Eye (tissue), 1 donor: ENCODE results near the gene ZNF365.
A peak's percentile ranks its signal among the peaks of the same experiment; 100 is the strongest.

Experiments
- DNase-seq: peaks from one replicate; pipeline ENCODE4 v3.0.0-alpha.2; 2015

ZNF365 gene

DNA sequence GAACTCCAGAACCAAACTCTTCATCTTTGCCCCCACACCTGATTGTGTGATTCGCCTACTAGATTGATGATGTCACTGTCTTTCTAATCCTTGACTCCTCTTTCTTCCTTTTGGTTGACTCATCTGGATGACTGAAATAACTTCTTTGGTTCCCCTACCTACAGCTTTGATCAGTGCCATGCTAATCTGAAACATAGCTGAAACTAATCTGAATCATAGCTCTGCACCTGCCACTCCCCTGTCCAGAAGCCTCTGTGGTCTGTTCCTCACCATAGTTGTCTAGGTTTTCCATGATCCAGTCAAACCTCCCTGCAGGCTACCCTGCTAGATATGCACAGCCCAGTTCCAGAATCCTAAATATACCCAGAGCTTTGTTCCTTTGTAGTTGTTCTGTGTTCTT, 51.9 kb downstream of the ZNF365 start:
- no peak for DNase-seq

DNA sequence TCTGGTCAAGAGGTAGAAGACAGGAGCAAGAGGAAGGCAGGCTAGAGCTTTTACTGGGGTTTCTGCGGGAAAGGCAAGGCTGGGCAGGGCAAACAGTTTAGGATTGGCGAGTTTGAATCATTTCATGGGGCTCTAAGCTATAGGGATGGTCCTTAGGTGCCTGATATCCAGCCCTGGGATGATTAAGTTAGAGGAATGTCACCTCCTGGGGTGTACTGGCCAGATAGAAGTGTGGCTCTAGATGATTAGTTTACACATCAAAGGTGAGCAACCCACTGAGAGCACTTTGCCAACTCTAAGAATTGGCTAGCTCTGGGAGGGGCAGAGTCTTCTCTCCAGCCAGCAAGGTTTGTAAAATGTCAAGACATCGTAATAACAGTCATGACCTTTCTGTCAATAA, 52.4 kb downstream of the ZNF365 start:
- no peak for DNase-seq

DNA sequence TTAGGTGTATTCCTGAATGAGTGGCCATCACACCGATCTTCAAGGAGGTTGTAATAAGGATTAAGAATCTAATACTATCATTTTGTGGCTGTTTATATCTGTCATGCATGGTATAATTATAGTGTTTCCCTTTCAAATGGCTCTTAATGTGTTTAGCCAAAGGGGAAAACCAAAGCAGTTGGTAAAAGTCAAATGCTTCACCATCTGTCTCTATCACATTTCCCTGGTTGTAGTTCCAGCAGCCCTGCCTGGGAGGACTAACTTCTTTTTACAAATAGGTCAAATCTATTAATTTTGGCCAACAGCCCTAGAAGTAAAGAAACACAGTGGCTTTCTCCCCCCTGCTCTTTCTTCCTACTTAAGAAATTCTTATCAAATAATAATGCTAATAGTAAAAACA, 56.7 kb downstream of the ZNF365 start:
- no peak for DNase-seq

DNA sequence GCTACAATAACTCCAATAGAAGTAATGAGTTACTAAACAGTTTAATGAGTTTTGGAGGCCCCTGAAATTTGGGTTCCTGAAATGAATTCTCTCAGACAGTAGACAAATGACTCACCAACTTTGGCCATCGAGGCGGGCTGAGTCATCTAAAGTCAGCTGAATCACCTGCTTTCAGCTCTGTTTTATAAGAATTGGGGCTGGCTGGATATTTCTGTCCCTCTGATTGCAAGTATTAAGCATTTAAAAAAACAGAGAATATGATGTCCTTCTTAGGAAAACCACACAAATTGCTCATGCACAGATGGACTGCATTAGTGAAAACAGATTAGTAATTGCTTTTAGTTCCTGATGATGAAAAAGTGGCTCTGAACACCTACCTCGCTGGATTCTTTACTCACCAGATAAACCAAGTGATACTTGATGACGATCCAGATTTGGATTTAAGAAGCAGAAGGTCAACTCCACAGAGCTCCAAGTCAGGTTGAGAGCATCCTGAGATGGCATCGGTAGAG, 59.1 kb downstream of the ZNF365 start:
- no peak for DNase-seq

DNA sequence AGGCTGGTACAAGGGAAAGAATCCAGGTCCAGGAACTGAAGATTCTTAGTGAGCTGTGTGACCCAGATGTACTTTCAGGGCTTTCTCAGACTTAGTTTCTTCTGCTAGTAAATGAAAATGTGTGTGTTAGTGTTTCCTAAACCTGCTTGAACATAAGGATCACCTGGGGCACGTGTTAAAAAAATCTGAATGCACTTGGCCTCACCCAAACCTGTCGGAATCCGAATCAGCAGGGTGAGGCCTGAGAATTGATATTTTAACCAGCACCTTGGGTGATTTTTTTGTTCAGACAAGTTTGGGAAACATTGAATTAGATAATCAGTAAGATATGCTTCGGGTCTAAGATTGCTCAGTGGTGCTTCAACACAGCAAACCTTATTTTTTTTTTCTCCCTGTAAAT, 59.7 kb downstream of the ZNF365 start:
- no peak for DNase-seq

DNA sequence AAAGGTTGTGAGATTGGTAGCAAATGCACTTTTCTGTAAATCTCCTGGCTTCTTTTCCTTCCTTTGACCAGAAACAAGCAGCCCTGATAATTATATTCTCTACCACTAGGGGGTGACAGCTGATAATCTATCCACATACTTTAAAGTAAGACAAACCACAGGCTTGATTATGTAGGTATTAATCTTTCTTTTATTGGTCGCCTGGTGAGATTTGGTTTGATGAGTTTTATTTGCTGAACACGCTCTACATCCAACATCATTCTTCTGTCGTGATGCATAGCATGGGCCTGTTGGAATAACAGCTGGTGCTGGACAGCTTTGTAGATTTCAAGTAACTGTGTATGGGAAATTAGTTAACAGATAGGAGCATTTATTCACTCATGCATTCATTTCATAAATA, 63.5 kb downstream of the ZNF365 start:
- peak; percentile 87 for DNase-seq

DNA sequence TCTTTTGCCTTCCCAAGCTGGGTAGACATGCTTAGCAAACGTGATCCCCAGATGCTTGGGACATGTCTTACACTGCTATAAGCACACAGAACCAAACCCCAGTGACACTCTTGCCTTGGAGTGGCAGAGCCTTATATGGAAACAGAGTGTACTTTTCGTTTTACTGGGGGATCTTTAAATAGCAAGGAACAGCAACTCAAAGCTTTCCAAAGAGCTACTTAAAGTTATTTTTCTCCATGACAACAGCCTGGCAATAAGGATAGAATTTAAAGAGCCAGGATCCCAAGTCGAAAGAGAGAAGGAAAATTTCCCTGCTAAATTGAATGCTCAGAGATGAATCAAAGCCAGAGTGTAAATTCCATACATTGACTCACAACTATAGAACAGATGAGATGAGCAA, 67.8 kb downstream of the ZNF365 start:
- no peak for DNase-seq

DNA sequence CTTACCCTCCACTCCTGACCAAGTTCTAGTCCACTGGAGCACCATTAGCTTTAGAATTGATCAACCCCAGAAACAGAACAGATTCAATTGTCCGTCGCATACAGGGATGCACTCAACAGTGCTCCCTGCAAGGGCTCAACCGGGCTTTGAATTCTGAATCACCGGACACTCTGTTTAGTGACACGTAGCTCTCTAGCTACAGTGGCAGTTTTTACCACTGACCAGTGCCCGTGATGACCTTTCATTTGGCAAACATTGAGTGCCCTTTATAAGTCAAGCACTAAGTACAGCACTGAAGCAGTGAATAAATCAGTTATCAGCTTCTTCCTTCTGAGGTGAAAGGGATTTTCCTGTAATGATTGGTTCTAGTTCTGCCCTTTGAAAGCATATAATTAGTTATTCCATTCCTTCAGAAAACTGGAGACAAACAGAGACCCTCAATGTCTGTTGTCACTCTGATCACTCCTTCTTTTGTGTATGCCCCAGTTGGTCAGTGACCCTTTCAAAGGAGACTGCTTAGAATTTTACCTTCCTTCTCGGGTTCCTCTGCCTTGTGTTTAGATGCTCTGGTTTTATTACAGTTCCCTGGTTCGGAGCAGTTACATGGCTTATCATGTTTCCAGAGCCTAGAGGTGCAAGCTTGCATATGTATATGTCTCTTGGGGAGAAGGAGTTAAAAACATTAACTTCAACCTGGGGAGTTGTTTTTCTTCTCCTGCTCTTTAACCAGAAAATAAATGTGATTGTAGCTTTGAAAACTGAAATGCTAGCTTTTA, 68.9 kb downstream of the ZNF365 start:
- DNase-seq = no peak

DNA sequence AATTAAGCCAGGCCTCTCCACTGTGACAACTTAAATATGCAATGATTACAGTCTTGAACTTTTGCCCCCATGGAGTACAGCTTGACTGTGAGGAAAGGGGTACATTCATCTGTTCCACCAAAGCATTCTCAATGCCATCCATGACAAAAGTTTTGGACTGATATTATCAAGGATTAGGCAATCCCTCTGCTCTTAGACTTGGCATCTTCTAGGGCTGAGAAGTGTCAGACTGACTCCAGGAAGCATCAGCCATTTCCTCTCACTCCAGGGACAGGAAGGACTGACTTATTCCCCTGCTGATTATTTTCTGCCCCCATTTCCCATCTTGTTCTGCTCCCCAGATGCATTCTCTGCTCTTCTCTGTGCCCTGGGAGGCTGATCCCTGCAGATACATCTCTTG, 69.7 kb downstream of the ZNF365 start:
- DNase-seq = no peak

DNA sequence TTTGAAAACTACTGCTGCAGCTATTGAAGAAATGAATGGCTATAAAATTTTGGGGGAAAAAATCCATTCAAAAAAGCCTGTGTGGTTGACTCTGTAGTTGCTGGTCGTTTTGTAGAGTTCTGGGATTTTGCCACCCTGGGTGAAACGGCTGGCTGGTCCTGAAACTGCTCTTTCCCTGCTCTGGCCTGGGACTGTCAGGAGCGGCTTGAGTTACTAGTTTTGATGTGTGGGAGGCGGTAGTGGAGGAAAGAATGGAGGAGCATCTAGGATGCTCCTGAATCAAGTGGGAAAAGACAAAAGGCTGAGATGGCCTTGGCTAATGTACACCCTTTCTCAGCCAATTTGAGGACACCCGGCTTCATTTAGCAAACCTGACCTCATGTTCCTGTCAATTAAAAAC, 72.5 kb downstream of the ZNF365 start:
- no peak for DNase-seq

DNA sequence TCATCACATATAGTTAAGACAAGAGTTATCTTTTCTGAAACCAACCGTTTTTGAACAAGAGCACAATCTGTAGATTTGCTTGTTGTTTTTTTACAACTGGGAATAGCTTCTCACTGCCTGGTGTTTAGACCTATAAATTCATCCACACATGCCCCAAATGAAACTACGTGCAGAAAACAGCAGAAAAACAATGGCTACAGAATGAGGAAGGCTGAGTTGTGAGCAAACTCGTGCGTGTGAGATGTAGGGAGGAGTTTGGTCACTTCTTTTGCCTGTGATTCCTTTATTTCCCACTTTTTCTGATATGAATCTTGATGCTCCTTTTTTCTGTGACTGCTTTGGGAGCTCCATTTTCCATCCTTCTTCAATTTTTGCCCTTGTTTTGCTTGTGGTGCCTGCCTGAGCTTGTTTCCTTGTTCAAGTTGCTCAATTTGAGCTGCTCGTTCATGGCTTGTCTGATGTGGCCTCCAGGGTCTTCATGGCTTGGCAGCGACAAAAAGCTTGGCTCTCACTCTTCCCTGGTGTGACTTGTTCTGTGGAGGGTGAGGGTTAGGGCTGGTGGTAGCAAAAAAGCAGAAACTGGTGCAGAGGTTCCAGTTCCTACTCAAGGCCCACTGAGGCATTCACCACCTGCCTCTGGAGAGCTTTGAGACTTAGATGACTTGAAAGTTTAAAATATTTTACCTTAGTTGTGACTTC, 76.9 kb downstream of the ZNF365 start:
- DNase-seq = no peak

DNA sequence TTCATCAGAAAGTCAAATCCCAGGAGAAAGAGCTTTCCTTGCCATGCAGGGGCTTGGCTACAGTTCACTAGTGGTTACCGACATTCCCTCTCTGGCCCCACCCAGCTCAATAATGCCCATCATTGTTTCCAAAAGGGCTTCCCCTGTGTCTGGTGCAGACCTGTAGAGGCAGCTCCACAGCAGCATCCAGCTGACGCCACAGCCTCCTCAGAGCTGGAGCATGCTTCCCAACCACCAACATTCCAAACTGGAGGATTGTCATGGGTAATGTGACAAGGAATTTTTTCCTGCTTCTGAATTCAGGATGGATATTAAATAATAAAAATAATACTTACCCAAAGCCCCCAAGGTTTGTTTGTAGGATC, 77.4 kb downstream of the ZNF365 start:
- DNase-seq = no peak
